Ectodermal cell (in vitro differentiated cells): Measurements from ENCODE around the gene CA10.

Experiments used
- H3K27ac ChIP-seq: 2 replicates; pipeline ENCODE4 v1.7.0; 2013; ENCODE audit warnings: mild to moderate bottlenecking, low read depth, low read length; ENCODE audit not compliant: insufficient read depth, poor library complexity, severe bottlenecking
- H3K27me3 ChIP-seq: 2 replicates; pipeline ENCODE4 v1.7.0; 2013; ENCODE audit warnings: mild to moderate bottlenecking, low read length; ENCODE audit not compliant: insufficient read depth, control insufficient read depth, poor library complexity, severe bottlenecking
- H3K36me3 ChIP-seq: one replicate; pipeline ENCODE4 v1.7.0; 2013; ENCODE audit warnings: low read length; ENCODE audit not compliant: control insufficient read depth, insufficient read depth
- H3K4me1 ChIP-seq: one replicate; pipeline ENCODE4 v1.7.0; 2013; ENCODE audit warnings: low read length; ENCODE audit not compliant: control insufficient read depth, insufficient read depth
- H3K4me3 ChIP-seq: 2 replicates; pipeline ENCODE4 v1.7.0; 2013; ENCODE audit warnings: low read depth, low read length, control low read depth; ENCODE audit not compliant: insufficient read depth
- H3K9me3 ChIP-seq: 2 replicates; pipeline ENCODE4 v1.7.0; 2013; ENCODE audit warnings: mild to moderate bottlenecking, low read length, moderate library complexity; ENCODE audit not compliant: control insufficient read depth
- WGBS, 2 experiments: methylation state at CpG; one replicate each; pipeline ENCODE4 v1.1.7; 2013; ENCODE audit warnings: missing lambda C conversion rate in 2 of 2; 5-methylcytosine and 5-hydroxymethylcytosine counted together

The CA10 gene

DNA sequence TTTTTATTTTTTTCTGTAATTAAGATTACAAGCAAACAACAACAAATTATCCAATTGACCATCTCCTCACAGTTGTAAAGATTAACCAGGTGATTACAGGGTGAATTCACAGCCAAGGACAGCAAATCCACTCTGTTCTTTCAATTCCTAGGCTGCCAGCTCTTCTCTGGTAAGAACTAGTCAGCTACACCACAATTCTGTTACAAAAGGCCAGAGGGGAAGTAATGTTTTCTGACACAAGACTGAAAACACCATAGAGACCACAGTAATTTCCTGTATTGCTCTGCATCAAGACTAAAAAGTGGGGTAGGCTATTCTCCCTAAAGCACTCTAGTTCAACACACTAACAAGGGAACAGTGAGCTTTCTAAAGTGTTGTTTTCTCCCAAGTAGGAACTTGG, 10.6 kb downstream of the CA10 start:
- H3K27ac ChIP-seq = no peak overlapping the region
- no peaks in the 10 kb centered on the region for H3K4me1 ChIP-seq
- H3K4me3 ChIP-seq = no peak overlapping the region
- H3K36me3 ChIP-seq = no peaks in the 10 kb centered on the region
- no peaks in the 10 kb centered on the region for H3K27me3 ChIP-seq
- no peaks in the 10 kb centered on the region for H3K9me3 ChIP-seq

DNA sequence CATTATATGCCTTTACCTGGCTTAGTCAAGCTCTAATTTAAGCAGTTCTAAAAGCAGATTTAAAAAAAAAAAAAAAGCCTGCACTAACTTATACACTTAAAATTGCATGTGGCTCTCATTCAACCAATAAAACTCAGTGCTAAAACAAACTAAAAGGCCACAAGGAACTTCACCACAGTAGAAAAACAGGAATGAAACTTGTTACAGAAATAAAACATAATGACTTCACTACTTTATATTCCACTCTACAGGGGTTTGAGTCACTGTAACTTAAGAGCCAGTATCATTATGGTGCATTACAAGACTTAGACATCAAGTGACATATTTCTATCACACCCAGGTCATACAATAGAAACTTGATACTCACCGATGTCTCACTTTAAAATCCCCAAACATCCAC, 11.1 kb downstream of the CA10 start:
- 85 to 100% methylated on average over 1 of the region's 1 CpG for WGBS, 2 experiments
- H3K4me1 ChIP-seq = no peaks in the 10 kb centered on the region
- no peaks in the 10 kb centered on the region for H3K27me3 ChIP-seq
- H3K4me3 ChIP-seq = no peak overlapping the region
- H3K9me3 ChIP-seq = no peaks in the 10 kb centered on the region
- H3K36me3 ChIP-seq = no peaks in the 10 kb centered on the region
- H3K27ac ChIP-seq = no peak overlapping the region

DNA sequence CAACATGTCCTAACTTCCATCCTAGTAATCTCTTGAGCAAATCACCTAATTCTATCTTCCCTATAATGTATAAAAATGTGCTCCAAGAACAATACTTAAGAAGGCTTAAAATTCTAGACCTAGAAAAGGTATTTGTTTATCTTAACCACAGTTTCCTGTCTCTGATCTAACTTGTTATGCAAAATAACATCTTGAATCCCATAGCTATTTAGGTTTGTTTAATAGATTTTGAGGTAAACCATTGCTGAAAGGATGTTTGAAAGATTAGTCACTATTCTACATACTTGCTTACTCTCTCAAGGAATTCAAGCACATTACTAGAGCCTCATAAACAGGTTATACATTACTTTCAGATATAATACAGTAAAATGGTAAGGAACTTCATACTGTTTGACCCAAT, 13.0 kb downstream of the CA10 start:
- no peaks in the 10 kb centered on the region for H3K4me1 ChIP-seq
- H3K27me3 ChIP-seq = no peaks in the 10 kb centered on the region
- H3K4me3 ChIP-seq = no peak overlapping the region
- no peaks in the 10 kb centered on the region for H3K36me3 ChIP-seq
- H3K9me3 ChIP-seq = peaks cover 3% of the 10 kb centered on the region
- H3K27ac ChIP-seq = no peak overlapping the region

DNA sequence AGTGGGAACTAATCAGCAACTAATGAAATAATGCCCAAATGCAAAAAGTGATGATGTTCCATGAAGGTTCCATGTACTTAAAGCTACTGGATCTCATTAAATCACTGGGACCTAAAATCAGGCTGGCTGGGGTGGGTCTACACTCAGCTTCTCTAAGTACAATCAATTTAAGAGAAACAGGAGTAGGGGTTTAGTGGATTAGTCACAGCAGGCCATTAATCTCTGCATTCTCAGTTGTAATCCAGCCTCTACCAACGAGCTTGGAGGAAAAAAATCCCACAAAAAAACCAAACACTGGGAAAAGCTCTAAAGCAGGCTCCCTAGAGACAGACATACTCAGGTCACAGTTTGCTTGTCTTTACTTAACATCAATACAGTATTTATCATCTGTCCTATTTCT, 15.0 kb downstream of the CA10 start:
- H3K36me3 ChIP-seq = no peaks in the 10 kb centered on the region
- H3K27me3 ChIP-seq = no peaks in the 10 kb centered on the region
- no peak overlapping the region for H3K4me3 ChIP-seq
- H3K27ac ChIP-seq = no peak overlapping the region
- peaks cover 3% of the 10 kb centered on the region for H3K9me3 ChIP-seq
- no peaks in the 10 kb centered on the region for H3K4me1 ChIP-seq
- WGBS, 2 experiments = 15% methylated on average over 1 of the region's 1 CpG

DNA sequence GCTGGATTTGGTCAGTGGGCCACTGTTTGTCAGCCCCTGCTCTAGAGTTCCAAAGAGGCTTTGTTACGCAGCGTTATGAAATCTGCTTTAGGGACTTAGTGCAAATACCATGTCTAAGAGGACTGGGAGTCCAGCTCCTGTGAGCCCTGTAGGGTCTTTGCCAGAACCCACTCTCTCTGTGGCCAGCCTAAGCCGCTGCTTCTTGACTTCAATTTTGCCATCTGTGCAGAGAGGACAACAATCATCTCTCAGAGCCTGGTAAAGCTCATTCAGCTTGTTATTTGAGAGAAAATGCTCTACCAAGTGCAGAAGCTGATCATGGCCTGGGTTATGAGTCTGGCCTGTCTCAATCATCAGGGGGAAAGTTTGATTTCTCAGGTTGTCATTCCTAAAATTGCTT, 17.9 kb downstream of the CA10 start:
- Histone ChIP-seq H3K27ac (no peak overlapping the region), H3K27me3 (no peaks in the 10 kb centered on the region)
- WGBS, 2 experiments = 74 to 78% methylated on average over 3 of the region's 3 CpGs

DNA sequence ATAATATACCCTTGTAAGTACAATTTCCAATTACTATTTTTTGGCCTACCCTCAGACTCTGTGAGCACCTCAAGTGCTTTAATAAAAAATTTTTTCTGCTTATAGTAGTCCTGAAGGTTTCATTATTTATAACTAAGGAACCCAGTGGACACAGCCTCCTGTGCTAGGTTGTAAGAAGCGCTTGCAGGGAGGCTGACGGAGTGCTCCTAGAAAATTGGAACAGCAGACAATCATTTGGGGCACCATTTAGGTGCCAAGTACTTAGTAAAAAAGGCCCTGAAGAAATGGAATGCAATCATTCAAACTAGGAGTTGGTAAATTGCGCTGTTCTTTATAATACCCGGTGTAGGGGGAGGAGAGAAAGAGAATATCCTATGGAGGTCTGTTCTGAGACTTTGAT, 19.8 kb downstream of the CA10 start:
- Histone ChIP-seq H3K4me3 (no peak overlapping the region), H3K9me3 (peaks cover 3% of the 10 kb centered on the region), H3K36me3 (no peaks in the 10 kb centered on the region), H3K27me3 (no peaks in the 10 kb centered on the region), H3K27ac (no peak overlapping the region), H3K4me1 (no peaks in the 10 kb centered on the region)
- WGBS, 2 experiments = 93 to 95% methylated on average over 4 of the region's 4 CpGs

More for the DNA sequence above, 17.9 kb downstream of the CA10 start:
- H3K9me3 ChIP-seq = peaks cover 3% of the 10 kb centered on the region
- no peaks in the 10 kb centered on the region for H3K4me1 ChIP-seq
- H3K36me3 ChIP-seq = no peaks in the 10 kb centered on the region
- no peak overlapping the region for H3K4me3 ChIP-seq

DNA sequence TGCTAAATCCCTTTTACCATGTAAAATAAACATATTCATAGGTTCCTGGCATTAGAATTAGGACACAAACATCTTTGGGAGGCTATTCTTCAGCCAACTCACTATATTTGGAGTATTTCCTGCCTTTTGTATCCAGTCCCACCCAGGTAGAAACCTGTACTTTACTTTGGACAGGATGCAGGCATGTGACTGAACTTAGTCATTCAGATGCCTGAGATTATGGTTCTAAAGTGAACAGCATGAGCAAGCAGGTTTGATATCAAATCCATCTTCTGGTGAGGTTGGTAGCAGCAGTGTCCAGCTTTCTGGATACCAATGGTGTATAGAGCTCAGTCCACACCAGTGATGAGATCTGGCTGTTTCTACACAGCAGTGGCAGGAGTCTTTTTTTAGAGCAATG, 20.2 kb downstream of the CA10 start:
- no peaks in the 10 kb centered on the region for H3K27me3 ChIP-seq
- no peaks in the 10 kb centered on the region for H3K4me1 ChIP-seq
- H3K36me3 ChIP-seq = no peaks in the 10 kb centered on the region
- no peak overlapping the region for H3K27ac ChIP-seq
- H3K4me3 ChIP-seq = no peak overlapping the region
- H3K9me3 ChIP-seq = peaks cover 3% of the 10 kb centered on the region

DNA sequence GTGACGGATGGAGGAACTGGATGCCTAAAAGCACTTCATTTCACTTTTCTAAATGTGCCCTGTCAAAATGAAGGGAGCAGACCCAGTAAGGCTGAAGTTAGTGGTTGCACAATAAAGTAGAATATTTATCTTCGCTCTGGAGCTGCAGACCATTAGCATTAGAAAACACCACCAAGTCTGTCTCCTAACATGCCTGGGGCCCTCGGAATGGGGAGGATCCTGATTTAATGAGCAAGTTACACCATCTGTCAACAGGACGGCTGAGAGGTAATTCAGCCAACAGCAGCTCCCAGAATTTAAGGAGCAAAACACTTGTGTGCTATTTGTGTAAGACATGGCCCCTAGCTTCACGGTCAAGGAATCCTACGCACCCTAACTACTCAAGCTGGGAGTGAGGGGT, 22.3 kb downstream of the CA10 start:
- Histone ChIP-seq H3K27ac (no peak overlapping the region), H3K4me3 (no peak overlapping the region), H3K36me3 (no peaks in the 10 kb centered on the region), H3K9me3 (peaks cover 3% of the 10 kb centered on the region), H3K4me1 (no peaks in the 10 kb centered on the region), H3K27me3 (no peaks in the 10 kb centered on the region)
- 72 to 74% methylated on average over 6 of the region's 6 CpGs for WGBS, 2 experiments

DNA sequence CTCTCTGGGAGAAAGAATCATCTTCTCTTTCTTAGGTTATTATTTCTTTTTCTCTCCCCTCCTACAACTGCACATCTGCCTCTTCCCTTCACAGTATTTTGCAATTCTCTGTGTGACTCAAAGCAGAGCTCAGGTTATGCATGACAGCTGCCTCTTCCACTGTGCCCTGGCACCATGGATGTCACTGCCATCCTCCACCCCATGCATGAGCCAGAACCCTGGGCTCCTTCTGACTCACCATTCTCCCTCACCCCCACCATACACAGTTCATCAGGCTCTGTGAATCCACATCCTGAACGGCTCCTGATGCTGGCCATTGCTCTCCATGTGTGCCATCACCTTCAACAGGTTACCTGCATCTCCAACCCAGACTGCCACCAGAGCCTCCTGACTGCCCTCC, 23.9 kb downstream of the CA10 start:
- Histone ChIP-seq H3K4me1 (no peaks in the 10 kb centered on the region), H3K27me3 (no peaks in the 10 kb centered on the region), H3K27ac (no peak overlapping the region), H3K36me3 (no peaks in the 10 kb centered on the region), H3K4me3 (no peak overlapping the region), H3K9me3 (no peaks in the 10 kb centered on the region)
- WGBS, 2 experiments = 78 to 81% methylated on average over 1 of the region's 1 CpG

DNA sequence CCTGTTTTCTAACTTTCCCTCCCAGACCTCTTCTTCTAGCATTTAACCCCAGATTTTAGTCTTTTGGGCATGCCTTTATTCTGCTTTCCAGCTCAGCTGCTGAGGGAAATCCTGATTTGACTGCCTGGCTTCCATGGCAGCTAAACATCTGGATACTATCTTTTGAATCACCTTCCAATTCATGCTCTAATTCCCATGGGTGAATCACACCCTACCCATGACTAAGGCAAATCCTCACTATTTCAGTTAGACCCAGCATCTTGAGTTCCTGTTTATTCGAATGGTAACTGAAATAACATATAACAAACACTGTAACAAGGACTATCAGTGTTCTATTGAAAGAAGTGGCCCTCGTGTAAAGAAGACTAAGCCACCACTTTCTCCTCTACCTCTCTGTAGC, 29.8 kb downstream of the CA10 start:
- no peaks in the 10 kb centered on the region for H3K4me1 ChIP-seq
- H3K36me3 ChIP-seq = no peaks in the 10 kb centered on the region
- WGBS, 2 experiments = 70 to 88% methylated on average over 2 of the region's 2 CpGs
- no peak overlapping the region for H3K27ac ChIP-seq
- no peaks in the 10 kb centered on the region for H3K9me3 ChIP-seq
- H3K4me3 ChIP-seq = no peak overlapping the region
- no peaks in the 10 kb centered on the region for H3K27me3 ChIP-seq

DNA sequence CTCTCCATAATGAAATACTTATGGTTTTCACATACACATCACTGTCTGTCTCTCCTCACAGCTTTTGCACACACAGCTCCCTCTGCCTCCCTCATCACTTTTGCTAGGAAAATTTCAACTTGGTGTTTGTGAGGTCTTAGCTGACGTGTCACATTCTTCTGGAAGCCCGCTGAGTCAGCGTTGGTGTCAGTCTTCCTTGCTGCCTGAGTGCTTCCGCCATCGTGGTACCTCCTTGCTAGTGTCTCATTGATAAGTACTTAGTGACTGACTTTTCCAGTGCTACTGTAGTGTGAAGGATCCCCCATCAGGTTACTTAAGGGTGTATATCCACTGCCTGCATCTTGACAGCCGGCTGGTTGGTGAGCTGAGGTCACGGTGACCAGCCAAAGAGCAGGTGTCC, 33.5 kb downstream of the CA10 start:
- H3K27ac ChIP-seq = no peak overlapping the region
- H3K9me3 ChIP-seq = no peaks in the 10 kb centered on the region
- no peaks in the 10 kb centered on the region for H3K36me3 ChIP-seq
- H3K27me3 ChIP-seq = no peaks in the 10 kb centered on the region
- no peak overlapping the region for H3K4me3 ChIP-seq
- H3K4me1 ChIP-seq = no peaks in the 10 kb centered on the region
- 84 to 85% methylated on average over 7 of the region's 7 CpGs for WGBS, 2 experiments
